GM21423 (cell line): ENCODE results near the gene C11orf52.

Source experiments
- ATAC-seq: cut with Tn5 transposase; IDR thresholded peaks from one replicate; pipeline ENCODE4 v1.9.1; 2021; ENCODE audit warnings: mild to moderate bottlenecking, moderate library complexity; ENCODE audit not compliant: unreplicated experiment

C11orf52 gene

GRCh38 chr11:111974446-111974845 lies 55.7 kb downstream of the C11orf52 start:
- no peak for ATAC-seq

DNA sequence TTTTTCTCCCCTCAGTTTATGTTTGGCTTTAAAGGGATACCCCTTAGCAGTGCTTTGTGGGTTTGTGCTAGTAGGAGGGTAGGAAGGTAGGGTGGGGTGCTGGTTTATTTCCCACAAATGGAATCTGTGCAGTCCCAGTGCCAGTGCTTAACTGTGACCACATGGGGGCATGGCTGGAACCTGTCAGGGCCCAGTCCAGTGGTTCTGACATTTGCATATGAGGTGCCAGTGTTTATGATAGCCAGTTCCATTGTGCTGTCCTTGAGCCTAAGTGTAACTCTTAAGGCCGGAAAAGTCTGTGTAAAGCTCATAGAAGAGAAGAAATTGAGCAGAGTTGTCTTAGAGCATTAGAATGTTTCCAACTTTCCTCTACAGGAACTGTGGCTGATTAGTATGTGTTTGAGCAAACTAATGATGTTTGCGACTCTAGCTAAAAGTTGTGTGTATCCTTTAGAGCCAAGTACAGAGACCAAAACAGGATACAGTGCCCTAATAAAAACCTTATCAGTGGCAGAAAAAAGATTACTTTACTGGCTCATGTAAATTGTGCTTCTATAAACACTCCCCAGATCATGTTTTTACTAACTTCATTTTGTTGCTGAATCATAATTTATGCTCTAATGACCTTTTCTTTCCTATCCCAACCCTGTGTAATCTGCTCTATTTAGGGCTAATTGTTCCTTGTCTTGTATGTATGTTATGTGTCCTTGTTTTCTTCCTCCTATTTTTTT lies 56.5 kb downstream of the C11orf52 start:
- no peak for ATAC-seq

- no peak for ATAC-seq
These were observed 57.5 kb downstream of the C11orf52 start for GRCh38 chr11:111976119-111976766.
